ENCODE data around the gene SERPINB10. TPM values are rescaled to one million over a fixed set of nuclear protein-coding genes. Genes with fewer than 3 reads are reported as not detected.

The SERPINB10 gene
- total RNA-seq, 1 donor from 2014 or later = not detected

GRCh38 chr18:63980896-63981460 is 73.2 kb downstream of the SERPINB10 start:
- Histone ChIP-seq H3K4me1 (peaks cover 13% of the 10 kb centered on the region), H3K27me3 (ENCODE audit: low read depth) (no peaks in the 10 kb centered on the region), H3K9me3 (no peaks in the 10 kb centered on the region), H3K27ac (no peak overlapping the region), H3K36me3 (peaks cover 56% of the 10 kb centered on the region), H3K4me3 (no peak overlapping the region)
- intact Hi-C loops (cut with DNase I) = no loop called here
- no peak for DNase-seq
- no peak for TF ChIP-seq CTCF (IDR thresholded peaks at IDR 0.05)
- ATAC-seq = peak in 1 of 2 donors; percentile 35

- peaks cover 63% of the 10 kb centered on the region for H3K36me3 ChIP-seq
- intact Hi-C loops (cut with DNase I) = no loop called here
- H3K9me3 ChIP-seq = no peaks in the 10 kb centered on the region
- H3K4me3 ChIP-seq = no peak overlapping the region
- peaks cover 13% of the 10 kb centered on the region for H3K4me1 ChIP-seq
- DNase-seq (no peak), ATAC-seq (peak in 1 of 2 donors; percentile 30)
- H3K27me3 ChIP-seq (ENCODE audit: low read depth) = no peaks in the 10 kb centered on the region
- TF ChIP-seq CTCF (IDR thresholded peaks at IDR 0.05) = no peak
- no peak overlapping the region for H3K27ac ChIP-seq
These were observed 74.0 kb downstream of the SERPINB10 start for GRCh38 chr18:63981719-63982118.

GRCh38 chr18:63982361-63982760 is 74.6 kb downstream of the SERPINB10 start:
- peaks cover 70% of the 10 kb centered on the region for H3K36me3 ChIP-seq

More at GRCh38 chr18:63982361-63982760, 74.6 kb downstream of the SERPINB10 start:
- intact Hi-C loops (cut with DNase I) = no loop called here
- peaks cover 13% of the 10 kb centered on the region for H3K4me1 ChIP-seq
- DNase-seq = no peak
- TF ChIP-seq CTCF (IDR thresholded peaks at IDR 0.05) = no peak
- no peaks in the 10 kb centered on the region for H3K27me3 ChIP-seq (ENCODE audit: low read depth)
- no peak overlapping the region for H3K27ac ChIP-seq
- no peaks in the 10 kb centered on the region for H3K9me3 ChIP-seq
- ATAC-seq = no peak
- no peak overlapping the region for H3K4me3 ChIP-seq

Other genes with a start within 250 kb of the SERPINB10 start
- gene SERPINB3, start 246.1 kb upstream of the SERPINB10 start, total RNA-seq = not detected
- 0.77 TPM for gene SERPINB11, start 205.0 kb upstream of the SERPINB10 start, total RNA-seq
- not detected for gene SERPINB7, start 132.5 kb upstream of the SERPINB10 start, total RNA-seq
- not detected for gene SERPINB2, start 20.3 kb upstream of the SERPINB10 start, total RNA-seq
- 1.6 TPM for gene HMSD, start 41.3 kb downstream of the SERPINB10 start, total RNA-seq
- gene SERPINB8, start 62.1 kb downstream of the SERPINB10 start, total RNA-seq = 15.4 TPM
- not detected for gene LINC00305, start 241.1 kb downstream of the SERPINB10 start, total RNA-seq